Thymus (tissue), 11 donors: ENCODE measurements around the gene CYP2W1. TPM values are rescaled to one million over a fixed set of nuclear protein-coding genes. Genes with fewer than 3 reads are reported as not detected.
A peak's percentile ranks its signal among the peaks of the same experiment; 100 is the strongest.

Source experiments
- DNase-seq, 9 donors: peaks; one replicate each; pipeline ENCODE4 v3.0.0-alpha.2; 2013; ENCODE audit warnings: low spot score in 9 of 9, low read depth in 6 of 9, missing footprints in 1 of 9
- H3K27ac ChIP-seq, 2 donors: one replicate each; pipeline ENCODE4 v1.5.1; 2013; ENCODE audit warnings: control low read depth in 1 of 2, low read depth in 1 of 2, low read length in 1 of 2, mild to moderate bottlenecking in 1 of 2, moderate library complexity in 1 of 2
- H3K27me3 ChIP-seq, 2 donors: one replicate each; pipeline ENCODE4 v1.5.1; 2013; ENCODE audit warnings: low read length in 1 of 2; ENCODE audit not compliant: control insufficient read depth in 2 of 2, insufficient read depth in 1 of 2
- H3K36me3 ChIP-seq, 2 donors: one replicate each; pipeline ENCODE4 v1.5.1; 2013; ENCODE audit warnings: low read length in 1 of 2, mild to moderate bottlenecking in 1 of 2, moderate library complexity in 1 of 2; ENCODE audit not compliant: control insufficient read depth in 2 of 2, insufficient read depth in 2 of 2
- H3K4me1 ChIP-seq, 2 donors: one replicate each; pipeline ENCODE4 v1.5.1; 2013; ENCODE audit warnings: low read length in 2 of 2; ENCODE audit not compliant: control insufficient read depth in 2 of 2, insufficient read depth in 2 of 2
- H3K4me3 ChIP-seq, 2 donors: one replicate each; pipeline ENCODE4 v1.5.1; 2013; ENCODE audit warnings: low read length in 2 of 2, control low read depth in 1 of 2, mild to moderate bottlenecking in 1 of 2
- H3K9me3 ChIP-seq, 2 donors: one replicate each; pipeline ENCODE4 v1.5.1; 2013; ENCODE audit warnings: low read length in 1 of 2, mild to moderate bottlenecking in 1 of 2; ENCODE audit not compliant: control insufficient read depth in 2 of 2, insufficient read depth in 1 of 2
- WGBS: extraction: QIAGEN DNeasy Blood & Tissue Kit; methylation state at CpG from one replicate; pipeline ENCODE4 v1.1.7; 2013; 5-methylcytosine and 5-hydroxymethylcytosine counted together
- polyA plus RNA-seq: library from polyadenylated mRNA; stranded (reverse); fragments of 200-250 nt; gene quantifications from one replicate; pipeline ENCODE4 v1.2.3, GENCODE V29; 2013
- total RNA-seq: library from RNA; stranded (reverse); fragments of 120-200 nt; gene quantifications from one replicate; pipeline ENCODE4 v1.2.4, GENCODE V29; 2013
- donor health status: healthy.

The CYP2W1 gene
- total and polyA plus RNA-seq, 2 donors: 0.09 to 0.48 TPM

DNA sequence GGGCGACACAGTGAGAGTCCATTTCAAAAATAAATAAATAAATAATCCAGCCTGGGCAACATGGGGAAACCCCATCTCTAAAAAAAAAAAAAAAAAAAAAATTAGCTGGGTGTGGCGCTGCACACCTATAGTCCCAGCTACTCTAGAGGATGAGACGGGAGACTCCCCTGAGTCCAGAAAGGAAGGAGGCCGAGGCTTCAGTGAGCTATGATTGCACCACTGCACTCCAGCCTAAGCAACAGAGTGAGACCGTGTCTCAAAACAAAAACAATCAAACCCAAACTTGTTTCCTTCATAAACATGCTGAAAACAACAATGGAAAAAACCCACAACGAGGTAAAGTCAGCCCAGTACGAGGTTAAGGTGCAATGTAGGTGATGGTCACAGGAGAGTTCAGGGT, 8.8 kb upstream of the CYP2W1 start:
- Histone ChIP-seq H3K4me1 (peaks cover 6 to 21% of the 10 kb centered on the region in 2 donors), H3K27ac (no peak overlapping the region), H3K27me3 (no peaks in the 10 kb centered on the region), H3K4me3 (peak overlapping the region; percentile 82 to 94), H3K36me3 (peaks cover 29 to 33% of the 10 kb centered on the region in 2 donors), H3K9me3 (no peaks in the 10 kb centered on the region)
- 69% methylated on average over 7 of the region's 7 CpGs for WGBS
- no peak for DNase-seq

DNA sequence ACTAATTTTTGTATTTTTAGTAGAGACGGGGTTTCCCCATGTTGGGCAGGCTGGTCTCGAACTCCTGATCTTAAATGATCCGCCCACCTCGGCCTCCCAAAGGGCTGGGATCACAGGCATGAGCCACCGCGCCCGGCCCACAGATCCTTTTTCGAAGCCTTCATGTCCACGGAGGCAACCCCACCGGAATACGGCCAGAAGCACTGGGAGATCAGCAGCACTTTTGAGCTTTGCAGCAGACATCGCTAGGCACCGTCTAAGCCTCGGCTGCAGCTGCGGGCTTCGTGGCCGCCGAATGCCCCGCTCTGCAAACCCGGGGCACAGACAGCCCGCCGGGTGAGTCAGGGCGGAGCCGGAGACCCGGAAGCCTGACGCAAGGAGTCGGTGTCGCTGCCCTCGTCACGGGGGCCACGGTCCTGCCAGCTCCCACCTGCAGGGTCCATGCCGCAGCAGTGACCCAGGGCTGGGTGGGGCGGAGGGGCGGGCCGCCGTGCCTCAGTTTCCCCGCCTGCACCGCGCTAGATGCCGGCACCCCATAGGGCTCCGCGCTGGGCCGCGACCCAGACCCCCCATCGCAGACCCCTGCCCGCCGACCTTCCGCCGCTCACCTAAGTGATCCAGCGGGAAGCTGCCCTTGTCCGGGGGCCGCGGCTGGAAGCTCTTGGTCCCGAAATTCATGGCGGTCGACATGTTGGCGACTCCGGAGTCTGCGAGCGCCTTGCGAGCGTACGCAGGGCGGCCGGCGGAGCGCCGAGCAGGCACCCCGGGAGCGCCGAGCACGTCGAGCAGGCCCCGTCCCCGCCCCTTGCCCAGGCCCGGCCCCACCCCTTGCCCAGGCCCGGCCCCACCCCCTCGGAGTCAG, 7.9 kb upstream of the CYP2W1 start, which contains the start of gene COX19:
COX19 (minus strand) TSS at position 730 of the 862 bp plus-strand sequence; CDS start at position 690, 40 bp downstream.
- Histone ChIP-seq H3K36me3 (peaks cover 21 to 25% of the 10 kb centered on the region in 2 donors), H3K4me1 (peaks cover 6 to 21% of the 10 kb centered on the region in 2 donors), H3K27ac (peak within 1 kb of the TSS; percentile 81 to 89), H3K4me3 (peak within 1 kb of the TSS; percentile 82 to 94), H3K9me3 (no peaks in the 10 kb centered on the region), H3K27me3 (no peaks in the 10 kb centered on the region)
- under 1% methylated on average over 78 of the region's 78 CpGs for WGBS
- DNase-seq: peak; percentile 51 to 91 (median 75)

DNA sequence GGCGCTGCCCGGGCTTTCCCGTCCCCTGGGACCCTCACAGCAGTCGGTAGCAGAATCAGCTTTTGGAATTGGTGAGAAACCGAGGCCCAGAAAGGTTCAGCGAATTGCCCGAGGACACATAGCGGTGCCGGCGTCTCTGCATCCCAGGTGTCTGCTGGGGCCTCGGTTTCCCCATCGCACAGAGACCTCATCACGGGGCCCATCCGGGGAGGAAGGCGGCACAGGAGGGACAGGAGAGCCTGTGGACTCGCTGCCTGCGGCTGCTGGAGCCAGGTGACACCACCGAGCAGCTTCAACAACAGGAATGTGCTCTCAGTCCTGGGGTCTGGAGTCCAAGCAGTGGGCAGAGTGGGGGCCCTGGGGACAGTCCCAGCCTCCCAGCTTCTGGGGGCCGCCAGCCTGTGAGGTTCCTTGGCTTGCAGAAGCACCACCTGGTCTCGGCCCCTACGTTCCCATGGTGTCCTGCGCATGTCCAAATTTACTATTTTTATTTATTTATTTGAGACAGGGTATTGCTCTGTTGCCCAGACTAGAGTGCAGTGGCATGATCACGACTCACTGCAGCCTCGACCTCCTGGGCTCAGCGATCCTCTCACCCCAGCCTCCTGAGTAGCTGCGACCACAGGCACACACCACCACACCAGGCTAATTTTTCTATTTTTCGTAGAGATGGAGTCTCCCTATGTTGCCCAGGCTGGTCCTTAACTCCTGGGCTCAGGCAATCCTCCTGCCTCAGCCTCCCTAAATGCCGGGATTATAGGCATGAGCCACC, 7.1 kb upstream of the CYP2W1 start:
- no peak for DNase-seq
- Histone ChIP-seq H3K4me1 (peaks cover 6 to 21% of the 10 kb centered on the region in 2 donors), H3K27ac (no peak overlapping the region), H3K27me3 (no peaks in the 10 kb centered on the region), H3K4me3 (peak overlapping the region; percentile 18 to 82), H3K36me3 (peaks cover 15 to 21% of the 10 kb centered on the region in 2 donors), H3K9me3 (no peaks in the 10 kb centered on the region)
- whole genome bisulfite sequencing: 61% methylated on average over 28 of the region's 28 CpGs

DNA sequence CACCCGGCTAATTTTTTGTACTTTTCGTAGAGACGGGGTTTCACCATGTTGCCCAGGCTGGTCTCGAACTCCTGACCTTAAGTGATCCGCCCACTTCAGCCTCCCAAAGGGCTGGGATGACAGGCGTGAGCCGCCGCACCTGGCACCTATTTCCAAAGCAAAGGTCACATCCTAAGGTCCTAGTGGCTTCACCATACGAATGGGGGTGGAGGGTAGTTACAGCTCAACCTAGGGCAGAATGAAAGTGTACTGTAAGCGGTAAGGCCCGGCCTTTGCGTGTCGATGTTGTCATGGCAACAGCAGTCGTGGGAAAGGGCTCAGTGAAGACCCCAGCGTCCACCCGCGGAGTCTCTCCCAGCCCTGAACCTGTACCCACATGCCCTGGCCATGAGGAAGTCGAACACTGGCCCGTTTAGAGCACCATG, 6.1 kb upstream of the CYP2W1 start:
- Histone ChIP-seq H3K27me3 (no peaks in the 10 kb centered on the region), H3K27ac (no peak overlapping the region), H3K36me3 (peaks cover 10 to 14% of the 10 kb centered on the region in 2 donors), H3K4me3 (no peak overlapping the region), H3K4me1 (peaks cover 6 to 21% of the 10 kb centered on the region in 2 donors), H3K9me3 (no peaks in the 10 kb centered on the region)
- 93% methylated on average over 19 of the region's 19 CpGs for WGBS
- DNase-seq: no peak

DNA sequence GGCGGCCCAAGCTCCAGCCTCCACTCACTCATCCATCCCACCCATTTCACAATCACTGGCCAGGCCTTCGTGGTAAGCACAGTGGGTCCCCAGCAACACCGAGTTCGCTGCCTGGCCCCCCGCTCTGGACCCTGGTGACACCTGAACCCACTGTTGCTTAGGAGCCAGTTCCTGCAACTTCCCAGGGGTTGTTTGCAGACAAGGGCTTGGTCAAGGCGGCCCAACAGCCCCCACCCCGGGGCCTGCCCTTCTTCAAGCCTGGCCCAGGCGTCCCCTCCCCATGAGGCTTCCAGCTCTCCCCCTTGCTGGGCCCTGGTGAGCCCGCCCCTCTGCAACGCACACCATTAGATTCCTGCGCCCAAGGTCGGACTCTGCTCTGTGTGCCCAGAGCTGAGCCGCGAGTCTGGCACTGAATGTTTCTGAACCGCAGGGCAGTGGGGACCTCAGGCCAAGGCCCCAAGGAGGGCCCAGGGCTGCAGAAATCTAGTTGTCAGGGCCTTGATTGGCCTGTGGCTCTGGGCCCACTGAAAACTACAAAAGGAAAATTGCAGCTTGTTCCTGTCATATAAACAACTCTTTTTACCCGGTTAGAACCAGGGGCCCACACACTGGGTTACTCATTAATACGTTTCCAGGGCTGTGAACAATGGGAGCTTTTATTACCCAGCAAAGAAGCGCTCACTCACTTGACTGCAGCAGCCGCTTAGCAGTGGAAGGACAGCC, 5.5 kb upstream of the CYP2W1 start:
- Histone ChIP-seq H3K27me3 (no peaks in the 10 kb centered on the region), H3K4me3 (no peak overlapping the region), H3K4me1 (peaks cover 6 to 21% of the 10 kb centered on the region in 2 donors), H3K9me3 (no peaks in the 10 kb centered on the region), H3K36me3 (peaks cover 4 to 8% of the 10 kb centered on the region in 2 donors), H3K27ac (no peak overlapping the region)
- WGBS: 92% methylated on average over 19 of the region's 19 CpGs
- no peak for DNase-seq

DNA sequence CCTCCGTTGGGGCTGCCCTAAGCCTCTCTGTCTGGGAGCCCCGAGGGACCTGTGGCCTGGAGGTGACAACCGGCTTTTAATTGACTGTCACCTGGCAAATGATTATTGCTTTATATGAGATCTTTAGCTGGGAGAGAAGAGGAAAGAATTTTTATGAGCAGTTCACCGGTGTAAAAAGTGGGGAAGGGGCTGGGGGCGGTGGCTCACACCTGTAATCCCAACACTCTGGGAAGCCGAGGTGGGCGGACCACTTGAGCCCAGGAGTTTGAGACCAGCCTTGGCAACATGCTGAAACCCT, 5.0 kb upstream of the CYP2W1 start:
- no peak for DNase-seq
- WGBS: 93% methylated on average over 7 of the region's 7 CpGs
- Histone ChIP-seq H3K36me3 (peaks cover 0 to 4% of the 10 kb centered on the region in 2 donors), H3K27me3 (no peaks in the 10 kb centered on the region), H3K27ac (no peak overlapping the region), H3K4me3 (no peak overlapping the region), H3K9me3 (no peaks in the 10 kb centered on the region), H3K4me1 (peaks cover 6 to 21% of the 10 kb centered on the region in 2 donors)

DNA sequence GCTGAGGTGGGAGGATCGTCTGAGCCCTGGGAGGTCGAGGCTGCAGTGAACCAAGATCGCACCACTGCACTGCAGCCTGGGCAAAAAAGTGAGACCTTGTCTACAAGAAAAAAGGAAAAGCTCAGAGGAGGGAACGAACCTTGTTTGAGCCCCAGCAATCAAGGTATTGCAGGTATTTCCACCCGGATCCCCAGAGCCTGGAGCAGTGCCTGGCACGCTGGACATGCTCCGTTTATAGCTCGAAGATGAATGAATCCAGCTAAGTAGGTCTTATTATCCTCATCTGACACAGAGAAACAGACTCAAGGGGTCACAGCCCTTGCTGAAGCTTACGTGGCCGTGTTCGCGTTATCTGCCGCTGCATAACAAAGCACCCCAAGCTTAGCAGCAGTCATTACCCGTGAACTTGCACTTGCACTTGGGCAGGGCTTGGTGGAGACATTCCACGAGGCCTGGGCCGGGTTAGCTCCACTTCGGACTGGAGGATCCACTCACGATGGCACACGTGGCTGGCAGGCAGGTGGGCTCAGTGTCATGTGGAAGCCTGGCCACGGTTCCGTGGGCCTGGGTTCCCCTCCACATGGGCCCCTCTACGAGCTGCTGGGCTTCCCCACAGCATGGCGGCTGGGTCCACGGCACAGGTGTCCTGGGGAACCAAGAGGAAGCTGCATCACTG, 4.4 kb upstream of the CYP2W1 start:
- Histone ChIP-seq H3K27ac (no peak overlapping the region), H3K36me3 (no peaks in the 10 kb centered on the region), H3K27me3 (no peaks in the 10 kb centered on the region), H3K4me3 (no peak overlapping the region), H3K9me3 (no peaks in the 10 kb centered on the region), H3K4me1 (peaks cover 6 to 17% of the 10 kb centered on the region in 2 donors)
- 94% methylated on average over 24 of the region's 24 CpGs for WGBS
- DNase-seq: no peak

DNA sequence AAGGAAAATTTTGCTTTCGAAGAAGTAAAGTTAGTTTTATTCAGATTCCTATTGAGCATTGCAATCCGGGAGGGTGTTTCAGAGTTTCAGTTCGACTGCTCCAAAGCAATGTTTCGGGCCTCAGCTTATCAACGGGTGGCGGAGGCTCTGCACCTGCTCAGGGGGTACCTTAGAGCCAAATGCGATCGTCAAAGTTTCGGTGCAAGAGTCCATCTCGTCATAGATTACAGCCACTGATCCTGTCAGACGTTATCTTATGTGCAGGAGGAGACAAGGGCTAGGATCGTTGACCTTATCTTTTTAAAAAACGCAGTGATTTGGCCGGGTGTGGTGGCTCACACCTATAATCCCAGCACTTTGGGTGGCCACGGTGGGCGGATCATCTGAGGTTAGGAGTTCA, 3.8 kb upstream of the CYP2W1 start:
- Histone ChIP-seq H3K27ac (no peak overlapping the region), H3K27me3 (no peaks in the 10 kb centered on the region), H3K9me3 (no peaks in the 10 kb centered on the region), H3K4me3 (no peak overlapping the region), H3K4me1 (peaks cover 3 to 14% of the 10 kb centered on the region in 2 donors), H3K36me3 (no peaks in the 10 kb centered on the region)
- WGBS: 92% methylated on average over 16 of the region's 16 CpGs
- DNase-seq: no peak
